ENCODE measurements around the gene ATRAID.

DNA sequence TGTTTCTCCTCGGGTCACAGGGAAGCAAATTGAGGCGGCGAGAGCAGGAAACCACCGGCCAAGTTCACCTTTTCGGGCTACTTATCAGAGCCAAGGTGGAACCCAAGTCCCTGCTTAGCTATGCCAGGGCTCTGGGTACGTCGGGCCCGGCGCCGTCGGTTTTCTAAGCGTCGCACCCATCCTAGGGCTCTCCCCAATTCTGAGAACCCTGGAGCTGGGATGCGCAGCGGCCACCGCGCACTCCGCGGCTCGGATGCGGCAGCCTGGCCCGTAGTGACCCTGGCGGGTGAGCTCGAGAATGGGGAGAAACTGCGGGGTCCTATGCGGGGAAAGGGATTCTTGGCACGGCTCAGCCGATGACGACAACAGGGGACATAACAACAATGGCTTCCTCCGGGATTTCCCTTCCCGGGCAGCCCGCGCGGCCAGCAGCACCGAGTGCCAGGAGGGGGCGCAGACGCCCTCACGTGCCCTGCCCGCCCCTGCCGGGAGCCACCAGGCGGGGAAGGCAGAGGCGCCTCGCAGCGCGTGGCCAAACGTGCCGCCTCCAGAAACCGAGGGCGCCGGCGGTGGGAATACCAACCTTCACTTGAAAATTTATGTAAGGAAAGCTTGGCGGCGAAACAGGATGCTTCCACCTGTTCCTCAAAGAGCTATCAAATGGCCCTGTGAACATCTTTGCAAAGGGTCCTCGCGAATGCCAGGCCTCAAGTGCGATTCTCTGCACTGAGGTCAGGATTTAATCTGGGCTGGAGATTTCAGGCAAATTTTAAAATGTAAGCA is 53.1 kb downstream of the ATRAID start:
- TF ChIP-seq EP300 (IDR thresholded peaks at IDR 0.05) = no peak
- TF ChIP-seq, protein P1, sequence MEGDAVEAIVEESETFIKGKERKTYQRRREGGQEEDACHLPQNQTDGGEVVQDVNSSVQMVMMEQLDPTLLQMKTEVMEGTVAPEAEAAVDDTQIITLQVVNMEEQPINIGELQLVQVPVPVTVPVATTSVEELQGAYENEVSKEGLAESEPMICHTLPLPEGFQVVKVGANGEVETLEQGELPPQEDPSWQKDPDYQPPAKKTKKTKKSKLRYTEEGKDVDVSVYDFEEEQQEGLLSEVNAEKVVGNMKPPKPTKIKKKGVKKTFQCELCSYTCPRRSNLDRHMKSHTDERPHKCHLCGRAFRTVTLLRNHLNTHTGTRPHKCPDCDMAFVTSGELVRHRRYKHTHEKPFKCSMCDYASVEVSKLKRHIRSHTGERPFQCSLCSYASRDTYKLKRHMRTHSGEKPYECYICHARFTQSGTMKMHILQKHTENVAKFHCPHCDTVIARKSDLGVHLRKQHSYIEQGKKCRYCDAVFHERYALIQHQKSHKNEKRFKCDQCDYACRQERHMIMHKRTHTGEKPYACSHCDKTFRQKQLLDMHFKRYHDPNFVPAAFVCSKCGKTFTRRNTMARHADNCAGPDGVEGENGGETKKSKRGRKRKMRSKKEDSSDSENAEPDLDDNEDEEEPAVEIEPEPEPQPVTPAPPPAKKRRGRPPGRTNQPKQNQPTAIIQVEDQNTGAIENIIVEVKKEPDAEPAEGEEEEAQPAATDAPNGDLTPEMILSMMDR (IDR thresholded peaks at IDR 0.05) = peak; percentile 36 to 51 (median 40)

Measured in esophagus muscularis mucosa (tissue), 3 donors.